Occipital lobe (tissue), 2 donors: ENCODE data around the gene SSTR1. TPM values are rescaled to one million over a fixed set of nuclear protein-coding genes. Genes with fewer than 3 reads are reported as not detected.

ENCODE experiments used
- DNase-seq: peaks from one replicate; lab custom pipeline; 2025; lab: John Stamatoyannopoulos, UW
- total RNA-seq: library from RNA; depleted of rRNA; stranded (reverse); fragments of >200 nt; gene quantifications from one replicate; pipeline ENCODE4 v1.2.3, GENCODE V29; 2014

The SSTR1 gene
- total RNA-seq, 1 donor from 2014 or later, result 14.8 TPM

- DNase-seq, result no peak
Observed at GRCh38 chr14:38233218-38233617, 25.5 kb downstream of the SSTR1 start.

GRCh38 chr14:38238332-38238731 is 30.6 kb downstream of the SSTR1 start:
- DNase-seq, result no peak

- DNase-seq, result no peak
Observed at GRCh38 chr14:38238878-38239277, 31.2 kb downstream of the SSTR1 start.

DNA sequence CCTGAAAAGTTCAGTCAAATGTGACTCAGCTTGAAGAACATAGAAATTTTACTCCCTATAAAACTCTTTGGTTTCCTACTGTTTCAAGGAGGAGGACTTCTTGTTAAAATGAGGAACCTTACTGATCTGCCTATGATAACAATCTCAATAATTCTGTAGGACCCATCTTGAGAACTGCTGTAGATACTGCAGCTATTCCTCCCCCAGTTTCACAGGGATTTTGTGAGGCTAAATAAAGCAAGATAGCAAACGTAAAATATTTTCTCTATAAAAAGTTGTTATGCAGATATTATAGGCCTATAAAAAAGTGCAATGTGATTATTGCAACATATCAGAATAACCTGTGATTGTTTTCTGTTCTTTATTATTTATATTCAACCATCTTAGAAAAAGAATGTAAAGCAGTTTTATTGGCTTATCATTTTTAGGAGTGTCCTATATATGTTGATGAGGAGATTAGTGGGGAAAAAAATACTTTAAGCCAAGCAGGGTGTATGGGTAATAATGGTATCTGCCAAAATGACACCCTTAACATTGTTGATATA is 36.1 kb downstream of the SSTR1 start:
- DNase-seq, result no peak

DNA sequence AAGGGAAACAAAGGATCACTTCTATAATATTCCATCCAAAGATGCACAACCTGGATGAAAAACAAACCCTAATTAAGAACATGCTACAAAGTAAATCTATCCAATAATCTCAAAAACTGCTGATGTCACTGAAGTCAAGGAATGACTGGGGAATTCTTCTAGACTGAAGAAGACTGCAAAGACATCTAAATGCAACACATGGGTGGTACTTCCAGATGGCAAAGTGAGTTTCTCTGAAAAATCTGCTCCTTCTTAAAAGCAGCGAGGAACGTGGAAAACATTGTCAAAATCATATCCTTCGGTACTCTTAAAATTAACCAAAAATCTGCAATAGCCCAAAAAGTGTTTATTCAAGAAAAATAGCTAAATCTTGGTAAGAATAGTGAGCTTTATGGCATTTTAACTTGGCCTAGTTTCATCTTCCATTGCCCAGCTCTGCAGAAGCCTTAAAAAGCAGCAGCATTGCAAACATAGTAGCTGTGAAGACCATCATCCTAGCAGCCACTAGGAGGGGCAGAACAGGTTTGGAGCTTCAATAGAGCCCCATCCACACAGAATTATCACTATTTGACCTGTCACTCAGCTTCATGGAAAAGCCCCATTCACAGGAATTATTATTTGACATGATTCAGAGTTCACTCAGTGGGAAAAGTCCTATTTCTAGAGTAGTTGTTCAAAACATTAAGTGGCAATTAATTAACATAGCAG is 40.8 kb downstream of the SSTR1 start:
- DNase-seq, result no peak

- no peak for DNase-seq
Observed at GRCh38 chr14:38250331-38250730, 42.6 kb downstream of the SSTR1 start.

DNA sequence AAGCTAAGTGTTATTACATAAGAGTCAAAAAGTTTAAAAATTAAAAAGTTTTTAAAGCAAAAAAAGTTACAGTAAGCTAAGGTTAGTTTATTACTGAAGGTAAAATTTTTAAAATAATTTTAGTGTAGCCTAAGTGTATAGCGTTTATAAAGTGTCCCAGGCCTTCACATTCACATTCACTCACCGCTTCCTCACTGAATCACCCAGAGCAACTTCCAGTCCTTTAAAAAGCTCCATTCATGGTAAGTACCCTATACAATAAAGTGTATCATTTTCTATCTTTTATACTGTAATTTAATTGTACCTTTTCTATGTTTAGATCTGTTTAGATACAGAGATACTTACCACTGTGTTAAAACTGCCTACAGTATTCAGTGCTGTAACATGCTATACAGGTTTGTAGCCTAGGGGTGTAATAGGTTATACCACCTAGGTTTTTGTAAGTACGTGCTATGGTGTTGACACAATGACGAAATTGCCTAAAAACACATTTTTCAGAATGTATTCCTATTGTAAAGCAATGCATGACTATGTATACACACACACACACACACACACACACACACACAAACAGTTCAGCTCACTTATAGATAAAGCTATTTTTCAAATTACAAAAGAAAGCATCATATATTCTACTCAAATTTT is 44.5 kb downstream of the SSTR1 start:
- no peak for DNase-seq

DNA sequence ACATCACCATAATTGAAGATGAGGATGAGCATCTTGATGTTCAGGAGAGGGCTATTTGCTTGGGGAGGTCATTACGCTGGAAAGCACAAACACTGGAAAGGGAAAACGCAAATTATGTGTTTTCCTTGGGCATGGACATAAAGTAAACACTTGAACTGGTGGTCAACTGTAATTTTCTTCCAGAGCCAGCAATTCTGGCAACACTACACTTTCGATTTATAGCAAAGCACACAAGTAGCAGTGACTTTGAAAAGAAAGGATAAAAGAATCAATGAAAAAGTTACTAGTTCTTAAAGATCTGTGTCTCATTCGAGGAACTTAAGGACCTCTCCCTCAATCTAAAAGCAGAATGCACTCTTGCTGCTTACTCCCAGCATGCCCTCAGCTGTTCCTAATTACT is 46.0 kb downstream of the SSTR1 start:
- no peak for DNase-seq

- no peak for DNase-seq
Observed at GRCh38 chr14:38254571-38255407, 47.1 kb downstream of the SSTR1 start.

- no peak for DNase-seq
Observed at GRCh38 chr14:38255408-38255672, 47.6 kb downstream of the SSTR1 start.

- DNase-seq, result no peak
Observed at GRCh38 chr14:38255673-38256532, 48.2 kb downstream of the SSTR1 start, which contains the start of gene CLEC14A. TSS of gene CLEC14A (minus strand) at chr14:38256093. CDS start at chr14:38256022, 71 bp downstream.

DNA sequence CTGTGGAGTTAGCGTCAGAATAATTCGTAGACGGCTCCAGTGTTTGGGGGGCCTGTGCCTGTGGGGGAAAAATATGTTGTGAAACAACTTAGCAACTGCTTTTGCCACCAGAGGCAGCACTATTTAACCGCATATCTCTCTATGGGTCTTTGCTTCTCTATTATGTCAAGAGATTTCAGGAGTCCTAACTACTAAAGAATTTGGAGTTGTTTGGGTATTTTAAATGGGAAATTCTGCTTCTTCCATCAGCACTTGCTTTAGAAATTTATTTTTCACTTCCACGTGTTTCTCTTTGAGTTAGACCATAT is 48.8 kb downstream of the SSTR1 start:
- DNase-seq, result no peak

- no peak for DNase-seq
Observed at GRCh38 chr14:38257507-38257906, 49.8 kb downstream of the SSTR1 start.

DNA sequence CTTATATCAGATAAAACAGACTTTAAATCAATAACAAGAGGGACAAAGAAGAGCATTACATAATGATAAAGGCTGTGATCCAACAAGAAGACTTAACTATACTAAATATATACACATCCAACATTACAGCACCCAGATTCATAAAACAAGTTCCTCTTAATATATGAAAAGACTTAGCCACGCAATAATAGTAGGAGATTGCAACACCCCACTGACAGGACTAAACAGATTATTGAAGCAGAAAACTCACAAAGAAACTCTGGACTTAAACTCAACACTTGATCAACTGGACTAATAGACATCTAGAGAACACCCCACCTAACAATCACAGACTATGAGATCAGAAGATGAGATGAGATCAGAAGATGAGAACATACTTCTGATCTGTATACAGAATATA is 53.9 kb downstream of the SSTR1 start:
- DNase-seq, result no peak

Other genes starting within 250 kb of the SSTR1 start
- gene CLEC14A, start 48.2 kb downstream of the SSTR1 start, total RNA-seq, result 4.5 TPM